CD4-positive, alpha-beta T cell treated with Interleukin-6 for 4 hours (primary cell): ENCODE results near the gene FNDC3B.

Experiments
- DNase-seq: peaks from one replicate; pipeline ENCODE4 v3.0.0-alpha.2; 2020; ENCODE audit warnings: mixed read lengths

The FNDC3B gene

GRCh38 chr3:172298247-172298646 lies 258.9 kb downstream of the FNDC3B start:
- no peak for DNase-seq

GRCh38 chr3:172300187-172300586 lies 260.8 kb downstream of the FNDC3B start:
- DNase-seq = no peak

- no peak for DNase-seq
Observed at GRCh38 chr3:172300862-172301261, 261.5 kb downstream of the FNDC3B start.

GRCh38 chr3:172302203-172302602 lies 262.8 kb downstream of the FNDC3B start:
- DNase-seq = no peak

GRCh38 chr3:172303181-172303580 lies 263.8 kb downstream of the FNDC3B start:
- DNase-seq = no peak

GRCh38 chr3:172303941-172304558 lies 264.7 kb downstream of the FNDC3B start:
- DNase-seq = no peak

GRCh38 chr3:172305552-172305951 lies 266.2 kb downstream of the FNDC3B start:
- no peak for DNase-seq

GRCh38 chr3:172305974-172306373 lies 266.6 kb downstream of the FNDC3B start:
- DNase-seq = no peak

- no peak for DNase-seq
Observed at GRCh38 chr3:172307141-172307560, 267.8 kb downstream of the FNDC3B start.

GRCh38 chr3:172309059-172309458 lies 269.7 kb downstream of the FNDC3B start:
- DNase-seq = no peak

GRCh38 chr3:172309741-172310427 lies 270.5 kb downstream of the FNDC3B start:
- no peak for DNase-seq

- DNase-seq = no peak
Observed at GRCh38 chr3:172310428-172310760, 271.0 kb downstream of the FNDC3B start.

- DNase-seq = no peak
Observed at GRCh38 chr3:172311217-172311616, 271.8 kb downstream of the FNDC3B start.

- no peak for DNase-seq
Observed at GRCh38 chr3:172312001-172312400, 272.6 kb downstream of the FNDC3B start.

GRCh38 chr3:172312711-172313110 lies 273.3 kb downstream of the FNDC3B start:
- no peak for DNase-seq

- DNase-seq = no peak
Observed at GRCh38 chr3:172313671-172314070, 274.3 kb downstream of the FNDC3B start.

- no peak for DNase-seq
Observed at GRCh38 chr3:172314591-172315160, 275.3 kb downstream of the FNDC3B start.

- no peak for DNase-seq
Observed at GRCh38 chr3:172315401-172316091, 276.2 kb downstream of the FNDC3B start.

- DNase-seq = no peak
Observed at GRCh38 chr3:172316758-172317157, 277.4 kb downstream of the FNDC3B start.

GRCh38 chr3:172317481-172317880 lies 278.1 kb downstream of the FNDC3B start:
- DNase-seq = no peak

- no peak for DNase-seq
Observed at GRCh38 chr3:172317984-172318383, 278.6 kb downstream of the FNDC3B start.

GRCh38 chr3:172319595-172319994 lies 280.2 kb downstream of the FNDC3B start:
- DNase-seq = no peak

- no peak for DNase-seq
Observed at GRCh38 chr3:172320468-172320867, 281.1 kb downstream of the FNDC3B start.

GRCh38 chr3:172321035-172321434 lies 281.7 kb downstream of the FNDC3B start:
- DNase-seq = no peak
